CD4-positive, alpha-beta T cell treated with Interleukin-15 for 4 hours (primary cell): ENCODE measurements around the gene SLC19A1.

Source experiments
- DNase-seq: peaks from one replicate; pipeline ENCODE4 v3.0.0-alpha.2; 2020; ENCODE audit warnings: low spot score

The SLC19A1 gene

GRCh38 chr21:45558044-45558721, 15.9 kb upstream of the SLC19A1 start:
- DNase-seq = no peak

GRCh38 chr21:45557616-45558043, 15.4 kb upstream of the SLC19A1 start:
- DNase-seq = no peak

GRCh38 chr21:45556645-45557615, 14.7 kb upstream of the SLC19A1 start:
- no peak for DNase-seq

- DNase-seq = no peak
Measured at GRCh38 chr21:45556302-45556644, 14.0 kb upstream of the SLC19A1 start.

GRCh38 chr21:45555557-45556301, 13.5 kb upstream of the SLC19A1 start:
- peak; percentile 48 for DNase-seq

- no peak for DNase-seq
Measured at GRCh38 chr21:45555251-45555556, 13.0 kb upstream of the SLC19A1 start.

DNA sequence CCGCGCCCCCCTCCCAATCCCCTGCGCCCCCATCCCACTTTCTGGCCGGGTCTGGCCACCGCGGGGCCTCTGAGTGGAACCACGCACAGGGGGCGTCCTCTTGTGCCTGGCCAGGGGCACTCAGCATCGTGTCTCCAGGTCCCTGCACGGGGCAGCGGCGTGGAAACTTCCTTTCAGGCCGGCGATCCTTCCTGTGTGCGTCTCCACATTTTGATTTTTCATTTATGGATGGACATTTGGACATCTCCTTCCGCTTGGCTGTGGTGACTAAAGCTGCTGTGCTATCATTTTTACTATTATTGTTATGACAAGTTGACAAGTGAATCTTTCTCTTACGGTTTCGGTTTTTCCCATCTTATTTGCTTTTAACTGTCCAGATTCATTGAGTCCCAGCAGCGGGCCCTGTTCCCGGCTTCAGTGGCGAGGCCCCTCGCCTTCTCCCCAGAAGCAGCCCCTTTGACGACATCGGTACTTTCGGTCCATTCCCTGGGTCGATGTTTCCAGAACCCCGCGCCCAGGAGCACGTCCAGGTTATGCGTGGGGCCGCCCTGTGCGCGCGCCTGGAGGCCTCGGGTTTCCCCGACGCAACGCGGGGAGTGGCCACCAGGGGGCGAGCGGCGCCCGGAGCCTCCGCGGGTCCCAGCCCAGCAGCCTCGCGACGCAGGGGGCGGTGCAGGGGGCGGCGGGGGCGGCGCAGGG, 12.4 kb upstream of the SLC19A1 start:
- peak; percentile 89 for DNase-seq

GRCh38 chr21:45552696-45553391, 10.6 kb upstream of the SLC19A1 start:
- DNase-seq = no peak

DNA sequence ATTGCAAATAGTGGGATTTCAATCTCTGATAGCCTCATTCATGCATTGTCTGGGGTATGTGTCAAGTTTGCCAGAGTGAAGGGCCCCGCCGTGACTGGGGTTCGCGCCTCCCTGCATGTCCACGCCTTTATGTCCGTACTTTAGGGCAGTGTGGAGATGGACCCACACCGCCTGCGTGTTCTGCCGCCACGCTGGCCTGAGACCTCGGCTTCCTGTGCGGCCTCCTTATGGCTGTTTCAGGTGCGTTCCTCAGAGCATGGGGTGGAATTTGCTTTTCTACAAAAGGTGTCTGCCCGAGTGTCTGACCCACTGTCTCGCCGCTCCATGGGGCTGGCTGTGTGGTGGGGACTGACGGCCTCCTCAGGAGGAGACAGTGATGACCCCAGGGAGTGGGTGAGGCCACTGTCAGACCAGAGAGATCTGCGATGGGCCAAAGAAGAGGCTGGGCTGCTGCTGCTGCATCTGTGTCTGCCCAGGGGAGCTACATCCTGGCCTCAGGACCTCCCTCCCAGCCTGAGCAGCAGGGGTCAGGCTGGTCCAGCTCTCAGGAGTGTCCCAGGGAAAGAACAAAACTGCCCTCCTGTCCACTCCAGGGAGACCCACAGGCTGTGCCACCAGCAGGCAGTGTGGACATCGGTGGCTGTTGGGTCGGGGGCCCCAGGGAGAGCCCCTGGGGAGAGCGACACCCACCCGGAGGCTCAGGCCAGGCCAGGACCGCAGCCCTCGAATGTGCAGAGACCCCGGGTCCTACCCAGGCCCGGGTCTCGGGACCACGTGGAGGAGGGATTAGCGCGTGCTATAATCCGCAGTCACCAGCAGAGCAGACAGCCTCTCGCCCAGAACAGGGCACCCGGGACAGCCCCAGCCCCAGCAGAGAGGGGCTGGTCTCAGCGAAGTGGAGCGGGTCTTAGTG, 9.8 kb upstream of the SLC19A1 start:
- no peak for DNase-seq

DNA sequence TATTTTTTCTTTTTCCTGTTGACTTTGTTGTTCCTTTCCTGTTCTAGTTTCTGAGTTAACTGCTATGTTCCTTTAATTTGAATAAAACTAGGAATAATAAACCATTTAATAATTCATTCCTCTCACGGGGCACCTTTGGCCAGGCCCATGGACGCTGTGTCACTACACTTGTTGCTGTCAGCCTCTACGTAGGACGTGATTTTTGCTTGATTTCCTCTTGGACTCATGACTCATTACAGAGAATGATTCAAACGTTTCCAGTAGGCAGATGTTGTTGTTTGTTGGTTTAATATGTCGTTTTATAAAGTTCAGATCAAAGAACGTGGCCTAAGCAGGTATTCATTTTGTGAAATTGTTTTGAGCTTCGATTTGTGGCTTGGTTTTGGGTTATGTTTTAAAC, 9.1 kb upstream of the SLC19A1 start:
- DNase-seq = peak; percentile 70

GRCh38 chr21:45550522-45551210, 8.4 kb upstream of the SLC19A1 start:
- peak; percentile 25 for DNase-seq

- no peak for DNase-seq
Measured at GRCh38 chr21:45549626-45550463, 7.6 kb upstream of the SLC19A1 start.

- no peak for DNase-seq
Measured at GRCh38 chr21:45548711-45549491, 6.7 kb upstream of the SLC19A1 start.

- no peak for DNase-seq
Measured at GRCh38 chr21:45547545-45547900, 5.3 kb upstream of the SLC19A1 start.

GRCh38 chr21:45546636-45547544, 4.7 kb upstream of the SLC19A1 start:
- DNase-seq = no peak

DNA sequence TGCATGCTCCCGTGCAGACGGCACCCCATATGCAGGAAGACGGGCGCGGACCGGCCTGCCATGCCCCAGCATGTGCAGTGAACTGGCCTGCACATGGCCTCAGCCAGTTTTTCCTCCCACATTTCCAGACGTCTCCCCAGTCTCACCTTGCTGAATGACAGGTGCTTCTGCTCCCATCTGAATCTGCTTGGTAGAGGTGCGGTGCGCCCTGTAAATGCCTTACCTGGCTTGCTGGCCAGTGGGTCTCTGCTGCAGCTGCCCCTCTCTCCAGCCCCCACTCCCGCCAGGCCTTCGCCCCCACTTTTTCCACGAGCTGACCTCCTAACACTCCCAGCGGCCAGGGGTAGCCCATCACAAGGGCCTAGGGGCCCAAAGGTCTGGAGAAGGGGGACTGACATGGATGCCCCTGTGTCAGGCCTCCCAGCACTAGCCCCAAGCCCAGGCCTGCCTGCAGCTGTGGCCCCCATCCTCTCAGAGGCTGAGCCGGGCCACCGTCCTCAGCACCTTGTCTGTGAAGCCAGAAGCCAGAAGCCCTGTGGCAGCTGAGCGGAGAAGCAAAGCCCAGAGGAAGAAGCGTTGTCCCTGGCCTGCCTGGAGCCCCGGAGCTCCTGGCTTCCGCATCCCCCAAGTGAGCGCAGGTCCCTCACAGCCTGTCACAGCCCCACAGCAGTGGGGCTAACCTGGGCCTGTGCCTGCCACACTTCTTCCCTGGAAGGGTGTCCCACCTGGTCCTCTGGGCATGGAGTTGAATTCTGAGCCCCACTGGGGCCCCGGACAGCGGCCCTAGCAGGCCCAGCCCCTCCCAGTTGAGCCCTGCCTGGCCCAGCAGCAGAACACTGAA, 3.7 kb upstream of the SLC19A1 start:
- no peak for DNase-seq
